Testis (tissue), 3 donors: Measurements from ENCODE around the gene SCNN1G. TPM values are rescaled to one million over a fixed set of nuclear protein-coding genes. Genes with fewer than 3 reads are reported as not detected.

Experiments
- DNase-seq: peaks from one replicate; pipeline ENCODE4 v3.0.0-alpha.2; 2019
- H3K27ac ChIP-seq, 2 donors: fragments of 200-600 bp; sonication (generic); one replicate each; pipeline ENCODE4 v1.5.1; 2019
- H3K27me3 ChIP-seq: fragments of 200-600 bp; sonication (generic); one replicate; pipeline ENCODE4 v1.5.1; 2019
- H3K36me3 ChIP-seq: fragments of 200-600 bp; sonication (generic); one replicate; pipeline ENCODE4 v1.5.1; 2017; ENCODE audit warnings: low read depth; ENCODE audit errors: missing control alignments
- H3K4me1 ChIP-seq: fragments of 200-600 bp; sonication (generic); one replicate; pipeline ENCODE4 v1.5.1; 2019
- H3K4me3 ChIP-seq, 2 donors: fragments of 200-600 bp; sonication (generic); one replicate each; pipeline ENCODE4 v1.5.1; 2017 to 2019
- H3K9me3 ChIP-seq: fragments of 200-600 bp; sonication (generic); one replicate; pipeline ENCODE4 v1.5.1; 2017
- CTCF ChIP-seq, 3 experiments: fragments of 450-650 bp in 2 of 3; fragments of 200-600 bp in 1 of 3; sonication (generic) in 1 of 3; IDR thresholded peaks; one replicate each; pipeline ENCODE4 v1.5.1; 2016 to 2019; ENCODE audit warnings: antibody characterized with exemption in 3 of 3, mild to moderate bottlenecking in 2 of 3, moderate library complexity in 1 of 3
- POLR2A ChIP-seq: fragments of 450-650 bp; IDR thresholded peaks from one replicate; pipeline ENCODE4 v1.6.1; 2017; ENCODE audit warnings: antibody characterized with exemption, mild to moderate bottlenecking, moderate library complexity
- WGBS, 2 donors: methylation state at CpG; one replicate each; pipeline ENCODE4 v1.1.5; 2018; 5-methylcytosine and 5-hydroxymethylcytosine counted together
- intact Hi-C: fragments of 100-400 bp; cut with DNase I; formaldehyde crosslinking; loops from one replicate; pipeline ENCODE4 v1.15.1; 2023; ENCODE audit warnings: low total_unique reads
- polyA plus RNA-seq: library from polyadenylated mRNA; stranded (reverse); fragments of 350-450 nt; fragmentation: Illumina TruSeq; extraction: RNeasy Lipid Tissue Mini Kit (QIAGEN cat#74804); gene quantifications from one replicate; pipeline ENCODE4 v1.2.3, GENCODE V29; 2014; ENCODE audit warnings: low read depth, low replicate concordance; ENCODE audit not compliant: insufficient read depth
- total RNA-seq, 2 donors: library from RNA; depleted of rRNA; stranded (reverse); fragments of >200 nt; gene quantifications; one replicate each; pipeline ENCODE4 v1.2.3, GENCODE V29; 2016

SCNN1G gene
- total and polyA plus RNA-seq, 3 donors from 2014 or later = 0.16 to 0.19 TPM; not detected in 1

DNA sequence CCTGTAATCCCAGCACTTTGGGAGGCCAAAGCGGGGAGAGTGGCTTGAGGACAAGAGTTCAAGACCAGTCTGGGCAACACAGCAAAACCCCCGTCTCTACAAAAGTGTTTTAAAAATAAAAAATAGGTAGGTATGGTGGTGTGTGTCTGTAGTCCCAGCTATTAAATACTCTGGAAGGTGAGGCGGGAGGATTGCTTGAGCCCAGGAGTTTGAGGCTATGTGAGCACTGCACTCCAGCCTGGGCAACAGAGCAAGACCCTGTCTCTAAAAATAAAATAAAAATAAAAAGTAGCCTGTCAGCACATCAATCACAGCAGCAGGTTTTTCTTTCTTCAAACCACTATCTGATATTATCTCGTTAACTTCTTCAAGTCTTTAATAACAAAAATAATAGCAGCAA lies 34.9 kb upstream of the SCNN1G start:
- no peak overlapping the region for H3K4me3 ChIP-seq
- peaks cover 30% of the 10 kb centered on the region for H3K4me1 ChIP-seq
- no peaks in the 10 kb centered on the region for H3K27me3 ChIP-seq
- TF ChIP-seq CTCF (IDR thresholded peaks at IDR 0.05) (no peak), POLR2A (no peak)
- WGBS, 2 donors = 56 to 64% methylated on average over 4 of the region's 4 CpGs
- intact Hi-C loops = no loop called here
- no peaks in the 10 kb centered on the region for H3K36me3 ChIP-seq
- no peaks in the 10 kb centered on the region for H3K9me3 ChIP-seq
- no peak overlapping the region for H3K27ac ChIP-seq
- DNase-seq = no peak

DNA sequence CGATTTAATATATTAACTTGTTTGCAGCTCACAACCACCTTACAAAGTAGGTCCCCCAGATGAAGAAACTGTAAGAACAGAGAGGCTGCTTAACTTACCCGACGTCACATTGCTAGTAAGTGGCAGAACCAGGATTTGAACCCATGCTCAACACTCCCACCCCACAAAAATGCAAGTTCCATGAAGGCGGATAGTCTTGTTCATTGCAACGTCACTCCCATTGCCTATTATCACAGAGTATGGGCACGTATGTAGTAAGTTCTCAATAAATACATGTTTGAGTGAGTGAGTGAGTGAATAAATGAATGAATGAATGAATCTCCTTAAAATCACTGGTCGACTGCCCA lies 34.4 kb upstream of the SCNN1G start:
- 31 to 39% methylated on average over 7 of the region's 7 CpGs for WGBS, 2 donors
- Histone ChIP-seq H3K9me3 (no peaks in the 10 kb centered on the region), H3K36me3 (no peaks in the 10 kb centered on the region), H3K27me3 (no peaks in the 10 kb centered on the region), H3K4me3 (peak overlapping the region; percentile 73 to 77), H3K27ac (peak overlapping the region; percentile 82 to 86), H3K4me1 (peaks cover 29% of the 10 kb centered on the region)
- TF ChIP-seq POLR2A (no peak), CTCF (IDR thresholded peaks at IDR 0.05) (no peak)
- no peak for DNase-seq
- intact Hi-C loops = no loop called here

- intact Hi-C loops = no loop called here
- Histone ChIP-seq H3K9me3 (no peaks in the 10 kb centered on the region), H3K27me3 (no peaks in the 10 kb centered on the region), H3K27ac (peak overlapping the region; percentile 82 to 86), H3K4me3 (peak overlapping the region; percentile 73 to 77), H3K4me1 (peaks cover 27% of the 10 kb centered on the region), H3K36me3 (no peaks in the 10 kb centered on the region)
- no peak for TF ChIP-seq CTCF (IDR thresholded peaks at IDR 0.05)
- TF ChIP-seq POLR2A = no peak
- DNase-seq = peak; percentile 79
- WGBS, 2 donors = 0 to 2% methylated on average over 13 to 70 of the region's 103 CpGs
Measured at GRCh38 chr16:23148513-23149266, 33.9 kb upstream of the SCNN1G start.

GRCh38 chr16:23149267-23149992 lies 33.1 kb upstream of the SCNN1G start, which contains the start of gene USP31:
Gene USP31, minus strand, starts transcription at chr16:23149452. Its CDS starts 182 bp downstream, at chr16:23149270.
- Histone ChIP-seq H3K27me3 (no peaks in the 10 kb centered on the region), H3K9me3 (no peaks in the 10 kb centered on the region), H3K4me1 (peaks cover 19% of the 10 kb centered on the region), H3K4me3 (peak within 1 kb of the TSS; percentile 73 to 77), H3K36me3 (no peaks in the 10 kb centered on the region), H3K27ac (peak within 1 kb of the TSS; percentile 82 to 86)
- DNase-seq = peak; percentile 97
- 1 to 2% methylated on average over 9 to 42 of the region's 75 CpGs for WGBS, 2 donors
- TF ChIP-seq CTCF (IDR thresholded peaks at IDR 0.05) = no peak
- no peak for TF ChIP-seq POLR2A
- intact Hi-C loops = no loop called here
